OCI-LY3 (cell line): ENCODE results near the gene SDK1.

ENCODE experiments used
- H2AFZ ChIP-seq: fragments of 200-600, 300-600 bp; shearing (Covaris generic); 2 replicates; pipeline ENCODE4 v1.6.0; 2014; ENCODE audit warnings: antibody characterized with exemption, low read depth, low read length
- H3K27ac ChIP-seq: fragments of 200-600, 300-600 bp; sonication (generic); 2 replicates; pipeline ENCODE4 v1.5.1; 2014; ENCODE audit warnings: mild to moderate bottlenecking, low read length, moderate library complexity, mixed read lengths
- H3K27me3 ChIP-seq: fragments of 200-600, 300-600 bp; sonication (generic); 2 replicates; pipeline ENCODE4 v1.6.1; 2014; ENCODE audit warnings: low read depth, low read length, mixed read lengths
- H3K36me3 ChIP-seq: fragments of 200-600, 300-600 bp; sonication (generic); replicated peaks from 2 replicates; pipeline ENCODE3; 2014; ENCODE audit warnings: low read depth, low read length, mixed read lengths
- H3K4me1 ChIP-seq: fragments of 300-600, 200-600 bp; sonication (generic); 2 replicates; pipeline ENCODE4 v1.6.1; 2014; ENCODE audit warnings: low read length, mixed read lengths
- H3K4me2 ChIP-seq: fragments of 200-600, 300-600 bp; sonication (generic); 2 replicates; pipeline ENCODE4 v1.6.1; 2014; ENCODE audit warnings: low read length, mixed read lengths
- H3K4me3 ChIP-seq: fragments of 300-600, 200-600 bp; sonication (generic); 2 replicates; pipeline ENCODE4 v1.5.1; 2014; ENCODE audit warnings: antibody characterized with exemption, mild to moderate bottlenecking, low read length, moderate library complexity
- H3K79me2 ChIP-seq: fragments of 300-600, 200-600 bp; shearing (Covaris generic); 2 replicates; pipeline ENCODE4 v1.6.1; 2014; ENCODE audit warnings: mild to moderate bottlenecking, low read length, mixed read lengths
- H3K9ac ChIP-seq: fragments of 300-600, 200-600 bp; shearing (Covaris generic); 2 replicates; pipeline ENCODE4 v1.6.0; 2014; ENCODE audit warnings: mild to moderate bottlenecking, low read length, moderate library complexity
- H3K9me3 ChIP-seq: fragments of 200-600, 300-600 bp; shearing (Covaris generic); 2 replicates; pipeline ENCODE4 v1.6.1; 2014; ENCODE audit warnings: low read length, mixed read lengths; ENCODE audit not compliant: insufficient read depth
- H4K20me1 ChIP-seq: fragments of 200-600, 300-600 bp; sonication (generic); 2 replicates; pipeline ENCODE4 v1.6.1; 2016; ENCODE audit warnings: low read length, mixed read lengths; ENCODE audit not compliant: insufficient read depth
- EZH2phosphoT487 ChIP-seq: fragments of 200-600 bp; shearing (Covaris generic); IDR thresholded peaks from 2 replicates; pipeline ENCODE4 v1.6.1; 2018; ENCODE audit warnings: antibody characterized with exemption, mixed run types, low read depth
- TF ChIP-seq, protein P1 (sequence below): fragments of 200-600, 300-600 bp; sonication (generic); IDR thresholded peaks from 2 replicates; pipeline ENCODE4 v1.5.1; 2014; ENCODE audit warnings: antibody characterized with exemption, low read length, low read depth

Gene SDK1

DNA sequence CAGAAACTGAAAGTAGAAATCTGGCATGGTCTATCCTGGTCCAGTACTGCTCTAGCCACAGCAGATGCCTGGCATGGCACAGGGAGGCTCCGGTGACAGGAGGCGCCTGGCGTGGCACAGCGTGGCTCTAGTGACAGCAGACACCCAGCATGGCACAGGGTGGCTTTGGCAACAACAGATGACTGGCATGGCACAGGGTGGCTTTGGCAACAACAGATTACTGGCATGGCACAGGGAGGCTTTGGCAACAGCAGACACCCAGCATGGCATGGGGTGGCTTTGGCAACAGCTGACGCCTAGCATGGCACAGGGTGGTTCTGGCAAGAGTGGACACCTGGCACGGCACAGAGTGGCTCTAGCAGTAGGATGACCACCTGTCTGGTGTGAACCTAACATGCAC lies 900.5 kb downstream of the SDK1 start:
- TF ChIP-seq, protein P1, sequence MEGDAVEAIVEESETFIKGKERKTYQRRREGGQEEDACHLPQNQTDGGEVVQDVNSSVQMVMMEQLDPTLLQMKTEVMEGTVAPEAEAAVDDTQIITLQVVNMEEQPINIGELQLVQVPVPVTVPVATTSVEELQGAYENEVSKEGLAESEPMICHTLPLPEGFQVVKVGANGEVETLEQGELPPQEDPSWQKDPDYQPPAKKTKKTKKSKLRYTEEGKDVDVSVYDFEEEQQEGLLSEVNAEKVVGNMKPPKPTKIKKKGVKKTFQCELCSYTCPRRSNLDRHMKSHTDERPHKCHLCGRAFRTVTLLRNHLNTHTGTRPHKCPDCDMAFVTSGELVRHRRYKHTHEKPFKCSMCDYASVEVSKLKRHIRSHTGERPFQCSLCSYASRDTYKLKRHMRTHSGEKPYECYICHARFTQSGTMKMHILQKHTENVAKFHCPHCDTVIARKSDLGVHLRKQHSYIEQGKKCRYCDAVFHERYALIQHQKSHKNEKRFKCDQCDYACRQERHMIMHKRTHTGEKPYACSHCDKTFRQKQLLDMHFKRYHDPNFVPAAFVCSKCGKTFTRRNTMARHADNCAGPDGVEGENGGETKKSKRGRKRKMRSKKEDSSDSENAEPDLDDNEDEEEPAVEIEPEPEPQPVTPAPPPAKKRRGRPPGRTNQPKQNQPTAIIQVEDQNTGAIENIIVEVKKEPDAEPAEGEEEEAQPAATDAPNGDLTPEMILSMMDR = no peak
- TF ChIP-seq EZH2phosphoT487 = no peak
- no peak overlapping the region for H3K4me3 ChIP-seq
- no peaks in the 10 kb centered on the region for H3K27me3 ChIP-seq
- no peaks in the 10 kb centered on the region for H3K9me3 ChIP-seq
- H3K4me2 ChIP-seq = no peak overlapping the region
- no peaks in the 10 kb centered on the region for H3K36me3 ChIP-seq
- no peaks in the 10 kb centered on the region for H3K4me1 ChIP-seq
- H3K9ac ChIP-seq = no peak overlapping the region
- H2AFZ ChIP-seq = no peak overlapping the region
- H3K79me2 ChIP-seq = no peaks in the 10 kb centered on the region
- H3K27ac ChIP-seq = no peak overlapping the region
- no peaks in the 10 kb centered on the region for H4K20me1 ChIP-seq

DNA sequence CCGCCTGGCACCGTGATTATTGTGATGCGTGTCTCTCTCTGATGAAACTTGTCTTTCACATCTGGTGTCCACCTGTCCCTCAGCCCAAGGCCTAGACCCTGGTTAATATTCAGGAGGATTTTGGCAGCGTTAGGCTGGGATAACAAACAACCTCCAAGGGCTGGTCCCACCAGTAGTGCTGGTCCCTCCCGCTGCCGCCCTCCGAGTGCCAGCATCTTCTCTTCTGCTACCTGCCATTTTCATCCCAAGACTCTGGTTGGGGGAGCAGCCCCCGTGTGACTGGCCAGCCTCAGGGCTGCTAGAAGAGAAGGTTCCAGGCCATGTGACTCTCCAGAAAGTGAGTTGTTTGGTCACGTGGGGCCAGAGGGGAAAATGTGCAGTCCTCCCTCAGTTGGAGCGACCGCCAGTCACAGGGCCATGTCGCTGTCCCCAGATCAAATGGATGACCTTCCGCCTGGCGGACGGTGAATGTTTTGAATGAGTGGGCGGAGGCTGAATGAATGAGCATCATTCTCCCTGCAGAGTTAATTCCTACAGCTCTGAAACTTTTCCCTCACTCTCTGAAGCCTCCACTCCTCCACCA lies 901.2 kb downstream of the SDK1 start:
- Histone ChIP-seq H3K27me3 (no peaks in the 10 kb centered on the region), H3K4me1 (no peaks in the 10 kb centered on the region), H2AFZ (no peak overlapping the region), H4K20me1 (no peaks in the 10 kb centered on the region), H3K4me2 (no peak overlapping the region), H3K4me3 (no peak overlapping the region), H3K79me2 (no peaks in the 10 kb centered on the region), H3K9ac (no peak overlapping the region), H3K36me3 (no peaks in the 10 kb centered on the region), H3K27ac (no peak overlapping the region), H3K9me3 (no peaks in the 10 kb centered on the region)
- TF ChIP-seq EZH2phosphoT487 = no peak
- TF ChIP-seq, protein P1 = no peak

DNA sequence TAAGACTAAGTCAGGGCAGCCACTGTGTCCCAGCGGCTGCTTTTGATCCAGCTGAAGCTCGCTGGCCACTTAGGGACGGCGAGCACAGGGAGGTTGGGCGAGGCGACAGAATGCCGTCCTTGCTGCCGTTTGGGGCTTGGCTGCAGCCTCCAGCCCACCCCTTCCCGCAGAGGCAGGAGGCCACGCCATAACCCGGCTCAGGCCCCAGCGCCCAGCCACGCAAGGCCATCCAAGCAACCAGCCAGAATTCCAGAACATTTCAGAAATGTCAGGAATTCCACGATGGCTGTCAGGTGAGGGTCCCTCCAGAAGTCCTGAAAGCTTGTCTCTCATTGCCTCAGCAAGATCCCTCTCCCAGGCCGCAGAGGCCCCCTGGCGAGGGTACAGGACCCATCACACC lies 901.9 kb downstream of the SDK1 start:
- no peak overlapping the region for H3K27ac ChIP-seq
- H3K4me1 ChIP-seq = no peaks in the 10 kb centered on the region
- H3K36me3 ChIP-seq = no peaks in the 10 kb centered on the region
- TF ChIP-seq, protein P1 = no peak
- no peak for TF ChIP-seq EZH2phosphoT487
- H3K4me3 ChIP-seq = no peak overlapping the region
- no peaks in the 10 kb centered on the region for H3K79me2 ChIP-seq
- no peak overlapping the region for H3K9ac ChIP-seq
- H3K4me2 ChIP-seq = no peak overlapping the region
- H2AFZ ChIP-seq = no peak overlapping the region
- H3K9me3 ChIP-seq = no peaks in the 10 kb centered on the region
- no peaks in the 10 kb centered on the region for H4K20me1 ChIP-seq
- H3K27me3 ChIP-seq = no peaks in the 10 kb centered on the region

DNA sequence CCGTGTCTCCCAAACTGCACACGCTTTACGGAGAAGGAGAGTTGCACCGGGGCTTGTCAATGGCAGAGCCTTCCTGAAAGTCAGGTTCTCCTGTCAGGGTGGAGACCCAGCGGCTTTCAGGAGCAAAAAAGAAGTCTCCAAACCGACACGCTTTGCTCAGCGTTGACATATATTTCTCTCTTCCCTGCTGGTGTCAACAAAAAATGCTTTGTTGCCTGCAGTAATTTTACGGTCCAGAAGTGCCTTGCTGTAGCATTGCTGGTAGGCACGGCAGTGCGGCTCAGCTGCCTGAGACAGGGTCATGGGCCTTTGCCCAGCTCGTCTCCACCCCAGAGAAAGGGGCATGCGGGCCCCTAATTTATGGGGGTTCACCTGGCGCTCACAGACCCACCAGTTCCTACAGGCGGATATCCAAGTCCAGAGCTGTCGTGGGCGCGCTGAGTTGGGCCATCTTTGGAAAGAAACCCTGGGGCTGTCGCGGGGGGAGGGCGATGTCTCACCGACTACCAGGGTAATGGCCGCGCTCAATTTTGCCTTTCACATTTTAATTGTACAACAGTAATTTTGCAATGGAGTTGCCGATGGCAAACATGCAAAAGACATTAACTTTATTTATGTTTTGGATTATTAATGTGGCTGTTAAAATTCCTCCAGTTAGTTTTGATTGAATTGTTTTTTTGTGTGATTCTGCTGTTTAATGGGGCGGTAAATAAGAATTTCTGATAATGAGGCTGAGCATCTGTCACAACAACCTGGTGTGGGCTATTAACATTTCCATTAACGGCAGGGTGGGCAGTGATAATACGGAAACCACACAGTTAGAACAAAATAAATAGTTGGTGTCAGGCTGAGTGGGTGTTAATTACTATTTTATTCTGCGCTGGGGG lies 902.8 kb downstream of the SDK1 start:
- H4K20me1 ChIP-seq = no peaks in the 10 kb centered on the region
- H3K9ac ChIP-seq = no peak overlapping the region
- no peaks in the 10 kb centered on the region for H3K36me3 ChIP-seq
- no peaks in the 10 kb centered on the region for H3K4me1 ChIP-seq
- no peaks in the 10 kb centered on the region for H3K27me3 ChIP-seq
- H3K27ac ChIP-seq = no peak overlapping the region
- no peaks in the 10 kb centered on the region for H3K9me3 ChIP-seq
- no peaks in the 10 kb centered on the region for H3K79me2 ChIP-seq
- no peak overlapping the region for H3K4me2 ChIP-seq
- H3K4me3 ChIP-seq = no peak overlapping the region
- TF ChIP-seq, protein P1 = no peak
- TF ChIP-seq EZH2phosphoT487 = no peak
- H2AFZ ChIP-seq = no peak overlapping the region
